HL-60 (cell line): ENCODE data around the gene SH2D1A.

Source experiments
- DNase-seq, 2 experiments: peaks; one replicate each; pipeline ENCODE4 v3.0.0-alpha.2; 2010 to 2020; ENCODE audit warnings: low read depth in 1 of 2, low spot score in 1 of 2
- H3K27ac ChIP-seq: fragments of 250-450 bp; sonication (Bioruptor Pico); replicated peaks from 2 replicates; pipeline ENCODE4 v1.5.1; 2020; ENCODE audit warnings: mild to moderate bottlenecking, moderate library complexity
- H3K27me3 ChIP-seq: fragments of 250-450 bp; sonication (Bioruptor Pico); 2 replicates; pipeline ENCODE4 v1.5.1; 2021; ENCODE audit warnings: mild to moderate bottlenecking, moderate library complexity; ENCODE audit not compliant: insufficient read depth, poor library complexity, severe bottlenecking
- H3K4me3 ChIP-seq: replicated peaks from 2 replicates; pipeline ENCODE4 v1.5.1; 2011; ENCODE audit warnings: mild to moderate bottlenecking, control low read depth, low read length; ENCODE audit not compliant: insufficient read depth
- GABPA ChIP-seq: IDR thresholded peaks from 2 replicates; pipeline ENCODE4 v1.6.1; 2012; ENCODE audit warnings: low read depth
- POLR2AphosphoS5 ChIP-seq: IDR thresholded peaks from 2 replicates; pipeline ENCODE4 v1.6.1; 2012; ENCODE audit warnings: low read depth
- SPI1 ChIP-seq: IDR thresholded peaks from 2 replicates; pipeline ENCODE4 v1.6.1; 2012; ENCODE audit warnings: low read depth, mild to moderate bottlenecking, borderline replicate concordance
- TF ChIP-seq, protein P1 (sequence below): IDR thresholded peaks from 2 replicates; pipeline ENCODE4 v1.6.1; 2012; ENCODE audit warnings: low read depth; ENCODE audit not compliant: insufficient replicate concordance
- TF ChIP-seq, protein P2 (sequence below): IDR thresholded peaks from one replicate; pipeline ENCODE4 v1.5.1; 2011; ENCODE audit warnings: low read length, control low read depth, inconsistent platforms; ENCODE audit not compliant: insufficient read depth

The SH2D1A gene

DNA sequence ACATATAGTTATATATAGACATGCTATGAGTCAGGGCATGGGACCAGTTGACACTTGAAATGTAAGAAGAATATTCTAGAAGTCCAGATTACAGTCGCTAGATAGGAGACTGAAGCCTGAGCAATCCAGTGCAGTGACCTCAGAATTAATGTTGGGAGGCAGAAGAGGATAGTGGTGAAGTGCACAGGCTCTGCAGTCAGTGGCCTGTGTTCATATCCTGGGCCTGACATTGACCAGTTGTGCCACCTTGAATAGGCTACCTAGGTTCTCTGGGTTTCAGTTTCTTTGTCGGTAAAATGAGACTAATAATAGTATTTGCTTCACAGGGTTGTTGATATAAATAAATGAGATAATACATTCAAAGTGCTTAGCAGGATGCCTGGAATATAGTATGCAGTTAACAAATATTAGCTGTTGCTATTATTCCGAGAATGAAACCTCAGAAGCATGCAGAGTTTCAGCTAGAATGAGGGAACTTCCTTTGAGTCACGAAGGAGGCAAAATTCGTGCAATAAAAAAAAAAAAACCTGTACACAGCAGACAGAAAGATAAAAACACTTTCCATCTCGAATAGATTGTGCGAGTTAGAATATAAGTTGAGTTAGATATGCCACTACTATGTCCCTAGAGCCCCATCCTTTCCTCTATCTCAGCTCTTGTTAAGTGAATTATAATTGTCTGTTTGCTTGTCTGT, 4.0 kb upstream of the SH2D1A start:
- no peak for TF ChIP-seq SPI1
- TF ChIP-seq POLR2AphosphoS5 = no peak
- Histone ChIP-seq H3K4me3 (no peak overlapping the region), H3K27ac (no peak overlapping the region), H3K27me3 (no peaks in the 10 kb centered on the region)
- no peak for DNase-seq

DNA sequence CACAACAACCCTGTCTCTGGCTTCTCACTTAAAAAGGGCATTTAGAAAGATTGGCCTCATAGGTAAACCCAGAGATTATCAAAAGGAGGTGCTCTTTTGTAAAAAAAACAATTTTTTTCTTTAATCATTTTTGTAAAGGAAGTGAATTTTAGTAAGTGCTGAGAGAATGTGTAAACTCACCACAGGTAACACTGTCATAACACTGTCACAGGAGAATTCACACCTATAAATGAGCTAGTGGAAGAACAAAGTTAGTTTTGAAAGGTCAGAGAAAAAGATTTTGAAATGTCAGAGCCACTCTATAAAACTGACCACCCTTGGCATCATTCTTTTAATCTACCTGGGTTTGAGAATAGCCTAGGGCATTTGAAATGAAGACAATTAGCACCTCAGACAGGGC, 3.3 kb upstream of the SH2D1A start:
- DNase-seq = no peak
- no peak overlapping the region for H3K27ac ChIP-seq
- TF ChIP-seq POLR2AphosphoS5 (no peak), GABPA (no peak), SPI1 (no peak)
- TF ChIP-seq, protein P1, sequence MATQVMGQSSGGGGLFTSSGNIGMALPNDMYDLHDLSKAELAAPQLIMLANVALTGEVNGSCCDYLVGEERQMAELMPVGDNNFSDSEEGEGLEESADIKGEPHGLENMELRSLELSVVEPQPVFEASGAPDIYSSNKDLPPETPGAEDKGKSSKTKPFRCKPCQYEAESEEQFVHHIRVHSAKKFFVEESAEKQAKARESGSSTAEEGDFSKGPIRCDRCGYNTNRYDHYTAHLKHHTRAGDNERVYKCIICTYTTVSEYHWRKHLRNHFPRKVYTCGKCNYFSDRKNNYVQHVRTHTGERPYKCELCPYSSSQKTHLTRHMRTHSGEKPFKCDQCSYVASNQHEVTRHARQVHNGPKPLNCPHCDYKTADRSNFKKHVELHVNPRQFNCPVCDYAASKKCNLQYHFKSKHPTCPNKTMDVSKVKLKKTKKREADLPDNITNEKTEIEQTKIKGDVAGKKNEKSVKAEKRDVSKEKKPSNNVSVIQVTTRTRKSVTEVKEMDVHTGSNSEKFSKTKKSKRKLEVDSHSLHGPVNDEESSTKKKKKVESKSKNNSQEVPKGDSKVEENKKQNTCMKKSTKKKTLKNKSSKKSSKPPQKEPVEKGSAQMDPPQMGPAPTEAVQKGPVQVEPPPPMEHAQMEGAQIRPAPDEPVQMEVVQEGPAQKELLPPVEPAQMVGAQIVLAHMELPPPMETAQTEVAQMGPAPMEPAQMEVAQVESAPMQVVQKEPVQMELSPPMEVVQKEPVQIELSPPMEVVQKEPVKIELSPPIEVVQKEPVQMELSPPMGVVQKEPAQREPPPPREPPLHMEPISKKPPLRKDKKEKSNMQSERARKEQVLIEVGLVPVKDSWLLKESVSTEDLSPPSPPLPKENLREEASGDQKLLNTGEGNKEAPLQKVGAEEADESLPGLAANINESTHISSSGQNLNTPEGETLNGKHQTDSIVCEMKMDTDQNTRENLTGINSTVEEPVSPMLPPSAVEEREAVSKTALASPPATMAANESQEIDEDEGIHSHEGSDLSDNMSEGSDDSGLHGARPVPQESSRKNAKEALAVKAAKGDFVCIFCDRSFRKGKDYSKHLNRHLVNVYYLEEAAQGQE = no peak
- TF ChIP-seq, protein P2, sequence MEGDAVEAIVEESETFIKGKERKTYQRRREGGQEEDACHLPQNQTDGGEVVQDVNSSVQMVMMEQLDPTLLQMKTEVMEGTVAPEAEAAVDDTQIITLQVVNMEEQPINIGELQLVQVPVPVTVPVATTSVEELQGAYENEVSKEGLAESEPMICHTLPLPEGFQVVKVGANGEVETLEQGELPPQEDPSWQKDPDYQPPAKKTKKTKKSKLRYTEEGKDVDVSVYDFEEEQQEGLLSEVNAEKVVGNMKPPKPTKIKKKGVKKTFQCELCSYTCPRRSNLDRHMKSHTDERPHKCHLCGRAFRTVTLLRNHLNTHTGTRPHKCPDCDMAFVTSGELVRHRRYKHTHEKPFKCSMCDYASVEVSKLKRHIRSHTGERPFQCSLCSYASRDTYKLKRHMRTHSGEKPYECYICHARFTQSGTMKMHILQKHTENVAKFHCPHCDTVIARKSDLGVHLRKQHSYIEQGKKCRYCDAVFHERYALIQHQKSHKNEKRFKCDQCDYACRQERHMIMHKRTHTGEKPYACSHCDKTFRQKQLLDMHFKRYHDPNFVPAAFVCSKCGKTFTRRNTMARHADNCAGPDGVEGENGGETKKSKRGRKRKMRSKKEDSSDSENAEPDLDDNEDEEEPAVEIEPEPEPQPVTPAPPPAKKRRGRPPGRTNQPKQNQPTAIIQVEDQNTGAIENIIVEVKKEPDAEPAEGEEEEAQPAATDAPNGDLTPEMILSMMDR = no peak
- no peaks in the 10 kb centered on the region for H3K27me3 ChIP-seq
- no peak overlapping the region for H3K4me3 ChIP-seq

DNA sequence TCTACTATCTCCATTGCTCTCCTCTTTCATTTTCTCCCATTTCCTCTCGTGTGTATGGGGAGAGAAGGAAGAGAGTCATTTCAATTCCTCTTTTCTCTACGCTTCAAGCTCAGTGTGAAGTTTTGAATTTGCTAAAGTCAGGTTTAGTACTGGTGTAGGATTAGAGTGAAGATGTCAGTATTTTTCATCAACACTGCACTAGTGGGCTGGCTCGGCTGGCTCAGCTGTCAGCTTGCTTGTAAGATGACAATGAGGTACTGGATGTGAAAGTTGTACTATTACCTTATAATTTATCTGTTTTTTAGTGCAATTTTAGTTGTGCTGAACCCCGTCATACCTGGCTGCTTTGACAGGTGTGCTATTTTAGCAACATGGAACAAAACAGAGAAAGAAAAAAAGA, 2.1 kb upstream of the SH2D1A start:
- TF ChIP-seq, protein P2 = no peak
- TF ChIP-seq GABPA (no peak), SPI1 (no peak)
- H3K4me3 ChIP-seq = no peak overlapping the region
- DNase-seq = no peak

DNA sequence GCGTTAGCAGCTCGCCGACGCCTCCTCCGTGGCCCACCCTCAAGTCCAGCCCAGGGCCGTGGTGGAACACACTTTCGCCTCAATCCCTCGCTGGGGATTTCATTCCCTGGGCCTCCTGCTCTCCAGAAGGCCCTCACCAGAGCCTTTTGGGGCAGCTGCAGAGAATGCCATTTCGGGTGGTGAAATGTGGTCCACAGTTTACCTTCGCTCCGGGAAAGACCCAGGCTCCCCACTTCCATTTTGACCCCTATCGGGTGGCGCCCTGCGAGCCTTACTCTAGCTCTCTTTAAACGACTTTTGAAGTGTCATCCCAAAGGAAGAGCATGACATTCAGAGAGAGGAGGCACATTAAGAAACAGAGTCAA, 496 bp downstream of the SH2D1A start:
- no peaks in the 10 kb centered on the region for H3K27me3 ChIP-seq
- H3K27ac ChIP-seq = no peak overlapping the region
- DNase-seq = no peak
- no peak overlapping the region for H3K4me3 ChIP-seq
- TF ChIP-seq, protein P2 = no peak
- TF ChIP-seq, protein P1 = no peak
- TF ChIP-seq GABPA = no peak
- no peak for TF ChIP-seq SPI1
- no peak for TF ChIP-seq POLR2AphosphoS5

More for the DNA sequence above, 2.1 kb upstream of the SH2D1A start:
- no peak overlapping the region for H3K27ac ChIP-seq
- H3K27me3 ChIP-seq = no peaks in the 10 kb centered on the region
